NK-92 (cell line): ENCODE results near the gene RAET1G.
"Not testable (repeated sequence)": the region's sequence is repeated elsewhere in the genome, so short reads cannot be mapped to it uniquely, and the experiment has no call there.

ENCODE experiments used
- DNase-seq: peaks from one replicate; lab custom pipeline; 2025; ENCODE audit not compliant: unreplicated experiment; lab: John Stamatoyannopoulos, UW

The RAET1G gene

GRCh38 chr6:149934249-149935156 lies 11.6 kb upstream of the RAET1G start:
- no peak for DNase-seq

- DNase-seq, result no peak
Measured at GRCh38 chr6:149933461-149933860, 10.5 kb upstream of the RAET1G start.

- no peak for DNase-seq
Measured at GRCh38 chr6:149933036-149933435, 10.1 kb upstream of the RAET1G start.

- no peak for DNase-seq
Measured at GRCh38 chr6:149931501-149931900, 8.6 kb upstream of the RAET1G start.

- no peak for DNase-seq
Measured at GRCh38 chr6:149929422-149929821, 6.5 kb upstream of the RAET1G start.

GRCh38 chr6:149927025-149927424 lies 4.1 kb upstream of the RAET1G start:
- DNase-seq, result not testable (repeated sequence)

DNA sequence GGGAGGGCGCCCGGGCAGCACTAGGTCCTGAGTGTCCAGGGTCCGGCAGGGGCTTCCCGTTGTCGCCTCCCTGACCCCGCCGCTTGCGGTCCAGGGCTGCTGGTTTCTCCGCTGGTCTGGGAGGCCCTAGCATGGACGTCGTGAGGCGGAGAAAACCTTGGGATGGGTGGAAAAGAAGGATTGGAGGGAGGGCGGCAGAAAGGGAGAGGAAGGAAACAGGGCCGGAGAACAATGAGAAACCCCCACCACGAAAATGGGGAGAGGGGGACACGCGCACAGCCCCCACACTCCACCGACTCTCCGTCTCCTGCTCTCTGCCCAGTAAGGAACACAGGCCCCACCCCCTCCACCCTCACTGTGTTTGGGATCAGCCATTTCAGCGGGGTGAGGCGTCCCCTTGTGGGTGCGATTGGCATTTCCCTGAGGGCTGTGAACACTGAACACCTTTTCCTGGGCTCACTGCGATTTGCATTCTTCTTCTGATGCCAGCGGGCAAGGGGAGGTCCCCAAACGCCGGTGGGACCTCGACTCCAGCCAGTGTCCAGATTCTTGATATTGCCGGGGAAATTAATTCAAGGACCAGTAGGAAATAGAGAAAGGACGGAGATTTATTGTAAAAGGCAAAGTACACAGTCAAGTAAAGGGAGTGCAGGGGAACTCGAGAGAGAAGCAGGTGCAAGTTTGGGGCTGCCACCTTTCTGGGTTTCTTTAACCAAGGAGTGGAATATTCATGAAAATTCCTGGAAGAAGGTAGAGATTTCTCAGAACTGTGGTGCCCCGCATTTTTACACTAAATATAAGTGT lies 3.3 kb upstream of the RAET1G start:
- no peak for DNase-seq

- DNase-seq, result no peak
Measured at GRCh38 chr6:149925253-149925973, 2.5 kb upstream of the RAET1G start.

DNA sequence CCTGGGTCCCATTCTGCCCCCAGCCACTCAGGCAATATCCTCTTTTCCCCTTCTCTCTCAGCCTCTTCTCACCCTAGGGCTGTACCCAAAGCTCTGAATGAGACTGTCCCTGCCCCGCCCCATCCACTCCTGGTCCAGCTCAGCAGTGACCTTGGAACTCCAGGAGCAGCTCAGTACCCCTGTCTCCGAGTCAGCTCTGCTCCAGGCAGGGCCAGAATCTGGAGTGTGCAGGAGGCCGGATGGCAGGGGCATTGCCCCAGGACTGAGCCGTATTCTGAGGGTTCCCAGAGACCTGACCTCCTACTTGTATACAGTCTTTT lies 2.0 kb upstream of the RAET1G start:
- DNase-seq, result no peak

DNA sequence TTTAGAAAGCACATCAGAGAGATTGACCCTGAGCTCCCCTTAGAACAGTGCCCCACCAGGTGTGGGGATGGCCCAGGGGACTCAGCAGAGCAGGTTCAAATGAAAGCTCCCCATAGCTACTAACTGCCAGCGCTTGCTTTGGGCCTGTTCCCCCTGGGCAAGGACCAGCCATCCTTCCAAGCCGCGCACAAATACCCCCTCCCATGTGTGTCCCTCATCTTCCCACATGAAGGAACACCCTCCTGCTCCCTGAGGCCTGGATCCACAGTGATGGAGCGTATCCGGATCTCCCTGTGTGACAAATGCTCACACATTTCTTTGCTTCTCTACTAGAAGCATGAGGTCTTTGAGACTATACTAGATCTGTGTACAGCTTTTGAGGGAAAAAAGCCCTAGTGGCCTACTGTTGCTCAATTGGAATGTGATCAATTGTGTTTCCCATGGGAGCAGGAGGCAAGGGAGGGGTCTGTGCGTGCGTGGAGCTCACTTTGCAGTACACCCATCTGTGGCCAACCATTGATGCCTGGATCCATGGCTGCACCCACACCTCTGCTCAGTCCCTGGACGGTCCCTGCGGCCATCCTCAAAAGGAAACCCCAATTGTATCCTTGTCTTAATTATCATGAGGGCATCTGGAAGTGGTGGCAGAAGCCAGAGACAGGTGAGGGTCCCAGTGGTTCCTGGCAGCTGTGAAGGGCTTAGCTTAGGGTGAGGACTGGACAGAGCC lies 1.4 kb upstream of the RAET1G start:
- DNase-seq, result no peak

- DNase-seq, result no peak
Measured at GRCh38 chr6:149923327-149923986, 536 bp upstream of the RAET1G start.

DNA sequence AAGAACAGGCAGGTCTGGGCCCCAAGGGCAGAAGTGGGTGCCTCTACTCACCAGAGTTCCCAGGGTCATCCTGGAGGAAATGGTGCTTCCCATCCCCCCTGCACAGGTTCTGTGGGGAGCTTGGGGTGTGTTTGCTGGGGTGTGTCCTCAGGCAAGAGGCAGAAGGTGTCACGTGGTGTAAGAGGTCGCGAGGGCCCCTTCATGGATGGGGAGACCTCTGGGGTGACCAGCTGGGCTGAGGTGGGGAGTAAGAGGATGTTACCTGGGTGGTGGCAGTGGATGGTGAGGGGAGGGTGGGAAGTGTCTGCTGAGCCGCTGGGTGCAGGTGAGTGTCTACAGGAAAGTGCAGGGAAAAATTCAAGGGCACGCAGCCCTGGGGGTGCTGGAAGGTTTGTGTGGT lies 830 bp downstream of the RAET1G start:
- not testable (repeated sequence) for DNase-seq

- no peak for DNase-seq
Measured at GRCh38 chr6:149921361-149921760, 1.6 kb downstream of the RAET1G start.

- DNase-seq, result no peak
Measured at GRCh38 chr6:149919834-149920225, 3.1 kb downstream of the RAET1G start.

GRCh38 chr6:149919126-149919833 lies 3.6 kb downstream of the RAET1G start:
- not testable (repeated sequence) for DNase-seq

DNA sequence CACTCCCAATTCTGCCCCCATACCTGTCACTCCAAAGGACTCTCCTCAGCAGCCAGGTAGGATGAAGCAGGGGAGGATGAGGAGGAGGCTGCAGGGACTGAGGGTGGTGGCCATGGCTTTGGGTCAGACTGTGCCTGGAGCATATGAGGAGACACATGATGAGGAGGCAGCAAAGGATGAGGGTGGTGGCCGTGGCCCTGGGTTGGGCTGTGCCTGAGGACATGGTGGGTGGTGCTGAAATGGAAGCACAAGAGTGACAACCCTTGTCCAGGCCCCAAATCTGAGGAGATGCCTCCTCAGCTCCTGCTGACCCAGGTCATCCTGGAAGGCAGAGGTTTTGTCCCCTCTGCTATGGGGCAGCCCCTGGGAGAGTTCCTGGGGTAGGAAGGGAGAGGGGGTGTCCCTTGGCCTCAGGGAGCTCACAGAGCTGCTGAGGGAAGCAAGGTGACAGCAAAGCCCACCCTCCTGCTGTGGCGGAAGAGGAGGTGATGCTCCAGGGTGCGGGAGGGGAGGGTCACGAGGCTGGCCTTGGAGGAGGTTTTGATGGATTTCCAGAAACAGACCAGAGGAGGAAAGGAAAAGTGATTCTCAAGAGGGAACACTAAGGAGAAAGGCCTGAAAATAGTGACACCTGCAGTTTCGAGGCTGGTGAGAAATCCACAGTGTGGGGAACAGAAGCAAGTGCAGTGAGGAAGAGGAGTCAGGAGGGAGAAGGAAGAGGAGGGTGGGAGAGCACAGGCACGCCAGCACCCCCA lies 4.6 kb downstream of the RAET1G start:
- DNase-seq, result no peak

GRCh38 chr6:149917679-149918078 lies 5.2 kb downstream of the RAET1G start:
- DNase-seq, result no peak

DNA sequence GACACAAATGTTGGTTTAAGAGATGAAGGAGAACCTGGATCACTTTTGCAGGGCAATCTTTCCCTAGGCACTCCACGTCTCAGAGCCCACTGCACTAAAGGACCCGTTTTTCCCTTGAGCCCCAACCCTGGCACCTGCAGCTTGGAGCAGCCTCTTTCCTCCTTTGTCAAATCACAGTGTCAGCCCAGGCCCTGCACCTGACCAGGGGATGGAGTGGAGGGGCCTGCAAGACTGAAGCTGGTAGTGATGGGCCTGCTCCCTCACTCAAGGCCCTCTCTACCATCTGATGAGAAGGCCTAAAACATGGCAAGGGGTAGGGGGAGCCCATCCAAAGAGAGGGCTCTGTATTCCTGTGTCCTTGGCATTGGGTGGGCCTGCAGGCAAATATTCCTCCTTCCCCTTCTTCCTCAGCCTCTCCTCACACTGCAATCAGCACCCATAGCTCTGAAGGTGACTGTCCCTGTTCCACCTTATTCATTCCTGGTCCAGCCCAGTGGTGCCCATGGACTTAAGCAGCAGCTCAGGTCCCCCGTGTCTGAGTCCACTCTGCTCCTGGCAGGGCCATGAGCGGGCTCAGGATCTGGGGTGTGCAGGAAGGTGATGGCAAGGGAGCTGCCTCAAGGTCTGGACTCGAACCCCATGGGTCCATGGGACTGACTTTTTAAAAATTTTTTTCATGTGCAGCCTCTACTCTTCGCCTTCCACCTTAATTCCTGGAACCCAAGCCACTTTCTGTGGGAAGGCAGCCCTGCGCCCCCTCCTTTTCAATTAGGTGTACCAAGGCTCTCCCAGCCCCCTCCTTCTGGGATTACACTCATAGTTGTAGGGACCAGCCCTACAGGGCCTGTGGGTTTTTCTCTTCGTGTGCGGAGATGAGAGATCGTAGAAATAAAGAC lies 6.7 kb downstream of the RAET1G start:
- no peak for DNase-seq
